Measurements from ENCODE around the gene PNRC1. TPM values are rescaled to one million over a fixed set of nuclear protein-coding genes. Genes with fewer than 3 reads are reported as not detected.
"Not testable (repeated sequence)": the region's sequence is repeated elsewhere in the genome, so short reads cannot be mapped to it uniquely, and the experiment has no call there.

The PNRC1 gene
- polyA plus RNA-seq, 1 donor from 2014 or later, result 796 TPM

- peaks cover 1% of the 10 kb centered on the region for H3K27me3 Mint-ChIP-seq
- peaks cover 2% of the 10 kb centered on the region for H3K36me3 Mint-ChIP-seq
- H3K9me3 Mint-ChIP-seq, result no peaks in the 10 kb centered on the region
- H3K27ac Mint-ChIP-seq, result no peak overlapping the region
- no peak overlapping the region for H3K4me3 Mint-ChIP-seq
- no peaks in the 10 kb centered on the region for H3K4me1 Mint-ChIP-seq
Measured at GRCh38 chr6:89048288-89048923, 32.1 kb upstream of the PNRC1 start.

- H3K9me3 Mint-ChIP-seq, result no peaks in the 10 kb centered on the region
- H3K4me3 Mint-ChIP-seq, result no peak overlapping the region
- H3K27me3 Mint-ChIP-seq, result peaks cover 1% of the 10 kb centered on the region
- H3K27ac Mint-ChIP-seq, result no peak overlapping the region
- H3K36me3 Mint-ChIP-seq, result peaks cover 2% of the 10 kb centered on the region
- no peaks in the 10 kb centered on the region for H3K4me1 Mint-ChIP-seq
Measured at GRCh38 chr6:89048985-89049384, 31.6 kb upstream of the PNRC1 start.

GRCh38 chr6:89050155-89050554, 30.4 kb upstream of the PNRC1 start:
- peaks cover 5% of the 10 kb centered on the region for H3K36me3 Mint-ChIP-seq
- H3K27me3 Mint-ChIP-seq, result peaks cover 1% of the 10 kb centered on the region
- no peaks in the 10 kb centered on the region for H3K4me1 Mint-ChIP-seq
- no peak overlapping the region for H3K4me3 Mint-ChIP-seq
- H3K9me3 Mint-ChIP-seq, result no peaks in the 10 kb centered on the region
- H3K27ac Mint-ChIP-seq, result no peak overlapping the region

DNA sequence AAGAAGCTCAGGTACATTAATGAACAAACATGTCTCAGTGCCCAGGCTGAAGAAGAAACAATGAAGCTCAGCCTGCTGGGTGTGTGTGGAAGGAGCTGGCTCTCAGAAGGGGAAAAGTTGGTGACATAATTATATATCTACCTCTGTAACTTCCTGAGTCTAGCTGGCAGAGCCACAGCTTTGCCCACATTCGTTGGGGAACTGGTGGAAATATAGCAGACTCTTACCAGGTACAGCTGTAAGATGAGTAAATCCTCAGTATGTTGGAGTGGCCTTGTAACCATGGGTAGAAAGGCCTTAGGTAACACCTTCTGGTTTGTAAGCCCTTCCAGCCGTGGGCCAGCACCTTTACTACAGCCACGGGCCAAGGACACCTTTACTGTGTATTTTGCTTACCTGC, 29.9 kb upstream of the PNRC1 start:
- no peak overlapping the region for H3K27ac Mint-ChIP-seq

GRCh38 chr6:89051676-89052075, 28.9 kb upstream of the PNRC1 start:
- Mint-ChIP-seq H3K4me1 (no peaks in the 10 kb centered on the region), H3K36me3 (peaks cover 3% of the 10 kb centered on the region), H3K27me3 (peaks cover 1% of the 10 kb centered on the region), H3K9me3 (no peaks in the 10 kb centered on the region), H3K27ac (no peak overlapping the region), H3K4me3 (no peak overlapping the region)

More for the DNA sequence above, 29.9 kb upstream of the PNRC1 start:
- Mint-ChIP-seq H3K27me3 (peaks cover 1% of the 10 kb centered on the region), H3K9me3 (no peaks in the 10 kb centered on the region), H3K4me1 (no peaks in the 10 kb centered on the region), H3K36me3 (peaks cover 3% of the 10 kb centered on the region), H3K4me3 (no peak overlapping the region)

- H3K27me3 Mint-ChIP-seq, result no peaks in the 10 kb centered on the region
- peaks cover 3% of the 10 kb centered on the region for H3K36me3 Mint-ChIP-seq
- no peaks in the 10 kb centered on the region for H3K4me1 Mint-ChIP-seq
- H3K9me3 Mint-ChIP-seq, result no peaks in the 10 kb centered on the region
- no peak overlapping the region for H3K4me3 Mint-ChIP-seq
- no peak overlapping the region for H3K27ac Mint-ChIP-seq
Measured at GRCh38 chr6:89054208-89054607, 26.3 kb upstream of the PNRC1 start.

- H3K27ac Mint-ChIP-seq, result no peak overlapping the region
- H3K4me1 Mint-ChIP-seq, result no peaks in the 10 kb centered on the region
- no peaks in the 10 kb centered on the region for H3K9me3 Mint-ChIP-seq
- no peaks in the 10 kb centered on the region for H3K27me3 Mint-ChIP-seq
- H3K4me3 Mint-ChIP-seq, result no peak overlapping the region
- peaks cover 3% of the 10 kb centered on the region for H3K36me3 Mint-ChIP-seq
Measured at GRCh38 chr6:89057759-89058158, 22.8 kb upstream of the PNRC1 start.

DNA sequence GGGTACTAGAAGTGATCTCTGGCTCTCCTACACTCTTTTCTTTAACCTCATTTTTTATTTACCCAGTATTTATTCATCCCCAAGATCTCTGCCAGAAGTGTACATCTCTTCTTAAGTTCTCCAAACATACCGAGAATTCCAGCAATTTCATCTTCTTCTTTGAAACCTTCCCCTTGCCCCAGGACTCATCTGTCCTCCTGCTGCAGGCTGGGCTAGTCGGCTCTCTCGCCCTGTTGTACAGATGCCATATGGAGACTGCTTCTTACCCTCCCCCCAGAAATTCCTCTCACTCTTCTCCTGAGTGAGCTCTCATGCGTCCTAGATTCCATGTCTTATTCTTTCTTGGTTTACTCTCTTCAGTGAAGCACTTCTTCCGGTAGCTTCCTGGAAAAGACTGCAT, 21.9 kb upstream of the PNRC1 start:
- H3K36me3 Mint-ChIP-seq, result peaks cover 3% of the 10 kb centered on the region
- H3K4me1 Mint-ChIP-seq, result no peaks in the 10 kb centered on the region
- H3K4me3 Mint-ChIP-seq, result peak overlapping the region in 1 of 4 donors; percentile 51
- H3K27ac Mint-ChIP-seq, result no peak overlapping the region
- H3K27me3 Mint-ChIP-seq, result no peaks in the 10 kb centered on the region
- no peaks in the 10 kb centered on the region for H3K9me3 Mint-ChIP-seq

DNA sequence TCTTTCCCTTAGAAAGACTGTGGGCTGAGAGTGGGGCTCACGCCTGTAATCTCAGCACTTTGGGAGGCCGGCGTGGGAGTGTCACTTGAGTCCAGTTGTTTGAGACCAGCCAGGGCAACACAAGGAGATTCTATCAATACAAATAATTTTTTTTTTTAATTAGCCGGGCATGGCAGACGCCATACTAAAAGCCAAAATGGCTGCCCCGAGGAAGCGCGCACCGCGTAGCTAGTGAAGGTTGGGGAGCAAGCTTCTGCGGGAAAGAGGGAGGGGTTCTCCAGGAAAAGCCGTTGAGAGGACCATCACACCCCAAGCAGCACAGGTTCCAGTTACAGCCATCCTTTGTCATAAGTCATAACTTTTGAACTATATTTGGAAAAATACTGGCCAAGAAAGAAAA, 21.3 kb upstream of the PNRC1 start:
- Mint-ChIP-seq H3K9me3 (no peaks in the 10 kb centered on the region), H3K27ac (no peak overlapping the region)

GRCh38 chr6:89063881-89064280, 16.7 kb upstream of the PNRC1 start:
- Mint-ChIP-seq H3K36me3 (no peaks in the 10 kb centered on the region), H3K27me3 (peaks cover 4% of the 10 kb centered on the region), H3K4me1 (no peaks in the 10 kb centered on the region), H3K4me3 (no peak overlapping the region), H3K27ac (no peak overlapping the region), H3K9me3 (peaks cover 0 to 3% (median 0%) of the 10 kb centered on the region in 3 donors)

More for the DNA sequence above, 21.3 kb upstream of the PNRC1 start:
- Mint-ChIP-seq H3K36me3 (peaks cover 3% of the 10 kb centered on the region), H3K27me3 (no peaks in the 10 kb centered on the region), H3K4me3 (no peak overlapping the region), H3K4me1 (no peaks in the 10 kb centered on the region)

GRCh38 chr6:89064931-89065330, 15.6 kb upstream of the PNRC1 start:
- not testable (repeated sequence) for H3K27me3 Mint-ChIP-seq, H3K9me3 Mint-ChIP-seq, H3K4me1 Mint-ChIP-seq, H3K4me3 Mint-ChIP-seq, H3K36me3 Mint-ChIP-seq, H3K27ac Mint-ChIP-seq

GRCh38 chr6:89066121-89066520, 14.4 kb upstream of the PNRC1 start:
- H3K4me3 Mint-ChIP-seq, H3K4me1 Mint-ChIP-seq, H3K36me3 Mint-ChIP-seq, H3K27me3 Mint-ChIP-seq, H3K9me3 Mint-ChIP-seq, H3K27ac Mint-ChIP-seq: not testable (repeated sequence)

- H3K27ac Mint-ChIP-seq, result peak overlapping the region in 1 of 3 donors; percentile 42
- H3K4me1 Mint-ChIP-seq, result no peaks in the 10 kb centered on the region
- no peak overlapping the region for H3K4me3 Mint-ChIP-seq
- H3K9me3 Mint-ChIP-seq, result peaks cover 0 to 4% (median 0%) of the 10 kb centered on the region in 3 donors
- no peaks in the 10 kb centered on the region for H3K36me3 Mint-ChIP-seq
- H3K27me3 Mint-ChIP-seq, result peaks cover 4% of the 10 kb centered on the region
Measured at GRCh38 chr6:89066940-89067646, 13.5 kb upstream of the PNRC1 start.

DNA sequence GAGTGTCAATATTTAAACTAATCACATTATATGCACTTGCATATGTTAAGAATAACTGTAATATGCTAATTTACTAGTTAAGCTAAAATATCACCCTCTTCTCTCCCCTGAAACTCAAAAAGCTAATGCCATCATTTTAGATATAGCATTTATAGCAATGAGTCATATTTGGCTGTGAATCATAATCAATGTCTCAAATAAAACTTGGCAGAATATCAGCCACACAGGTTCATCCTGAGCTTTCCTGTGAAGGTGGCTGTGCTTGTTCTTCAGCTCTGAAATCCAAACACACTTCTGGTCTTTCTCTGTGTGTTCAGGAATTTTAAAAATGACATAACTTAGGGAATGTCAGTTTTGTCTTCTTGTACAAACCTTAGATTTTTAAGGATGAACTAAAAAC, 12.8 kb upstream of the PNRC1 start:
- no peak overlapping the region for H3K4me3 Mint-ChIP-seq
- H3K27ac Mint-ChIP-seq, result no peak overlapping the region
- peaks cover 0 to 6% (median 0%) of the 10 kb centered on the region in 3 donors for H3K9me3 Mint-ChIP-seq
- no peaks in the 10 kb centered on the region for H3K36me3 Mint-ChIP-seq
- H3K4me1 Mint-ChIP-seq, result no peaks in the 10 kb centered on the region
- peaks cover 4% of the 10 kb centered on the region for H3K27me3 Mint-ChIP-seq

GRCh38 chr6:89068695-89069094, 11.9 kb upstream of the PNRC1 start:
- Mint-ChIP-seq H3K27me3 (peaks cover 4% of the 10 kb centered on the region), H3K27ac (no peak overlapping the region), H3K4me3 (no peak overlapping the region), H3K9me3 (peaks cover 0 to 6% (median 0%) of the 10 kb centered on the region in 3 donors), H3K4me1 (peaks cover 0 to 3% (median 2%) of the 10 kb centered on the region in 3 donors), H3K36me3 (no peaks in the 10 kb centered on the region)
